HG03066 (cell line): ENCODE data around the gene MAPKAPK2.
A peak's percentile ranks its signal among the peaks of the same experiment; 100 is the strongest.

Source experiments
- ATAC-seq: cut with Tn5 transposase; IDR thresholded peaks from one replicate; pipeline ENCODE4 v1.9.1; 2021; ENCODE audit warnings: low read depth; ENCODE audit not compliant: unreplicated experiment

MAPKAPK2 gene

DNA sequence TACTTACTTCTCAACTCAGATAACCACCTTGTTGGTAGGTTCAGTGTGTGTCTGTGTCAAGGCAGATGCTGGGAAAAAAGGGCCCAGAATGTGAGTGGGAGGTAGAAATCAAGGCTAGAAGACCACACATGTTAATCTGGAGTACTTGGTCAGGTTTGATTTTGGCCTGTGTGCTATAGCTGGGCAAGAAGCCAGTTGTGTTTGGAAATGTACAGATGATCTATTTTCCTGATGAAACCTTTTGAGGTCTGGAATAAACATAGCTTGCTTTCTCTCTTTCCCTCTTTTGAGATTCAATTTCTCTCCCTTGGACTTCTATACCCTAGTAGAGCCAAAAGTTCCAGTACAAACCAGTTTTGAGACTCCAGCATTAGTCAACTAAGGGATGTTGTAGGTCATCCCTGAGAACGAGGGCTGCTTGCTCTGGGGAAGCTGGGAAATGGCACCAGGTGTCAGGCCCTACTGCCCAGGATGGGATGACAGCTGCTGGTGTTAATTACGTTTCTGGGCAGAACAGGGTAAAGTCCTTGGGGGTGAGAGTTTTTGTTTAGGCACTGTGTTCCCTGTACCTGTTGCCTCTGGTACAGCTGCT, 15.8 kb downstream of the MAPKAPK2 start:
- no peak for ATAC-seq

GRCh38 chr1:206702260-206702659, 17.6 kb downstream of the MAPKAPK2 start:
- ATAC-seq, result no peak

- no peak for ATAC-seq
Measured at GRCh38 chr1:206702803-206703202, 18.1 kb downstream of the MAPKAPK2 start.

GRCh38 chr1:206703661-206704060, 19.0 kb downstream of the MAPKAPK2 start:
- no peak for ATAC-seq

GRCh38 chr1:206704226-206704625, 19.5 kb downstream of the MAPKAPK2 start:
- no peak for ATAC-seq

DNA sequence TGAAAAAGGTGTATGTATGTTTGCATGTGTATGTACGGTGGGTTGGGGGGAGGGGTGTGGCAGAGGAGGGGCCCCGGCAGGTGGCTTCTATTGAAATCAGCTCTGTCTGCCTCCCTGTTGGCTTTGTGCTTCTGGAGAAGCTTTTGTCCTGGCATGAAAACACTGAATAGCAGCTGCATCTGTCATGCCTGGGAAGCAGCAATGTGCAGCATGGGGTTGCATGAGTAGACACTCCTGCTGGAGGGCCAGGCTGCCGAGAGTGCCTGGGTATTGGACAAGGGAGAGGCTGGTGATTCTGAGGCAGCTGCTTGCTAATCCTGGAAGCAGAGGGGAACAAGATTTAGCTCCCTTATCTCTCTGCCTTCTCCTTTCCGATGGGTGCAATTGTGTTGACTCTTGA, 20.5 kb downstream of the MAPKAPK2 start:
- no peak for ATAC-seq

DNA sequence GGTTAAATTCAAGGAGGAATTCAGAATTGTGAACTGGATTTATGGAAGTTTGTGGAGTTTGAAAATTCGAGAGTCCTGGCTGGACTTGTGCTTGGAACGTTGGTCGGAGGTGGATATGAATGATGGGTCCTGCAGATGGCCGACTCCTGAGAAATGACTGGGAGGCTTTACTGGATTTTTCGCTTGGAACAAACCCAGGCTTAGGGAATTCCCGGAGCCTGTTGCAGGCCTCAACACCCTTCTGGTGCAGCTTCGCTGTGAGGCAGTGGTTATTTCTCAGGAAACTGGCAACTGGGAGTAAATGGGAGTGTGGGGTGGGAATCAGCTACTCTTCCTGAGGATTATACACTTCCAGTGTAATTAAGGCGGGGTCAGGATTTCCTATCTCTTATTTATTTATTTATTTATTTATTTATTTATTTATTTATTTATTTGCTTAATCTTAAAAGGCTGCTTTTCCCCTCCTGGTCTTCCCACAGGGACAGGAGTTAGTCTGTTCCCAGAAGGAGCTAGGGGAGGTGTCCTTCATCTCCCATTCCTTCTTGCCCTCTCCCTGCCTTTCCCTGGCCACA, 21.1 kb downstream of the MAPKAPK2 start:
- ATAC-seq, result no peak

DNA sequence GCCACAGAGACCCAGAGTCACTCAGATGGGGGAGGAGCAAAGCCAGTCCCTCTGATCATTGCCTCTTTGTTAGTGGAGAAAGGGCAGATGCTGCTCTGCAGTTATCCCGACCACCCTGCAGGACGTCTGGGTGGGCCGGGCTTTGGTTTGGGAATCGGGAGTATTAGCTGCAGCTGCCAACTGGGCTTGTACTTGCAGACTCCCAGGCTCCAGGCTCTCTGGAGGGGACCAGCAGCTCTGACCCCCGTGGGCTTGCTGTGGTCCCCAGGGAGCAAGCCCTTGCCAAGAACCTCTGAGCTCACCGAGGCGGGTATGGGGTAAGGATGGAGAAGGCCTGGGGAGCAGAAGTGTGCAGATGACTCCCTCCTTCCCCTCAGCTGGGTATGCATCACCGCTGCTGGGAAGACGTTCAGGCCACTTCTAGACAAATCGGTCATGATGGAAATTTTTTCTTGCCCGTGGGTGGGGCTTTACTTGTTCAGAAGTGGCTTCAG, 21.6 kb downstream of the MAPKAPK2 start:
- ATAC-seq, result no peak

- no peak for ATAC-seq
Measured at GRCh38 chr1:206706806-206707366, 22.2 kb downstream of the MAPKAPK2 start.

- peak; percentile 56 for ATAC-seq
Measured at GRCh38 chr1:206708058-206708457, 23.4 kb downstream of the MAPKAPK2 start.

GRCh38 chr1:206708882-206709281, 24.2 kb downstream of the MAPKAPK2 start:
- no peak for ATAC-seq

DNA sequence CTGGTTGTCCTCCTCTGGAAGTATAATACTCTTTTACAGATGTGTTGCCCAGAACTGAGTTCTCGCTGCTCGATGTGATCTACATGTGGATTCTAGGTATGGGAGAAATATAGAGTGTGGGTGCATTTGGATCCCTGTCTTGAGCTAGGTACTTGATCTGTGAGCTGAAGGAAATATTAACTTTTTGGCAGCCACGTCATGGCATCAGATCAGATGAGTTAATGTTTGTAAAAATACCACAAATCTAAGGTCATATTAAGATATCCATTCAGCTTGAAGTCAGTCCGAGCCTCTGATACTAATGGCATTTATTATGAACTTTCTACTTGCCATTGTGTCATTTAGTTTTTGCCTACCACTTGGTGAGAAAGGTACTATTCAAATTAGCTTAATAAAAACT, 24.6 kb downstream of the MAPKAPK2 start:
- ATAC-seq, result no peak

DNA sequence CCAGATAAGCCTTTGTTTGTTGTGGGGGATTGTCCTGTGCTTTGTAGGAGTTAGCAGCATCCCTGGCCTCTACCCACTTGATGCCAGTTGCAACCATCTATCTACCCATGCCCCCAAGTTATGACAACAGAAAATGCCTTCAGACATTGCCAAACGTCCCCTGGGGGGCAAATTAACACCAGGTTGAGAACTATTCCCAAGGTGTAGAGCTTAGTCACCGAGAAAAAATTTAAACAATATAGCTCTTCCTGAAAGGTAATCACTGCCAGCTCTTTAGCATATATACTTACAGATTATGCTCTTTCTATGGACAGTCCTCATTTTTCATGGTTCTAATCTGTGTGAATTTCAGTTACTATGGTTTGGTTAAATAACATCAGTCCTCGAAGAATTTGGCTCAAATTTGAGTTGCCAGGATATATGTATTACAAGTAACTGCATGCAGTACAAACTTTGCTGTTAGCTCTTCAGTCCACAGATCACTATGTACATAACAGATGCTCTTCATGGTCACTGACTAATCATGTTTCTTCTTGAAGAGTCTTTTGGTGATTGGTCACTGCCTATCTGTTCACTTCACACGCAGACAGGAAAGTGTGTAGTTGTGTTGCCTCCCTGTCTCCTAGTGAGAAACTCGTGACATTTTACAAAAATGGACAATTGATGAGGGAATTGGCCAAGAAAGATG, 25.2 kb downstream of the MAPKAPK2 start:
- no peak for ATAC-seq

DNA sequence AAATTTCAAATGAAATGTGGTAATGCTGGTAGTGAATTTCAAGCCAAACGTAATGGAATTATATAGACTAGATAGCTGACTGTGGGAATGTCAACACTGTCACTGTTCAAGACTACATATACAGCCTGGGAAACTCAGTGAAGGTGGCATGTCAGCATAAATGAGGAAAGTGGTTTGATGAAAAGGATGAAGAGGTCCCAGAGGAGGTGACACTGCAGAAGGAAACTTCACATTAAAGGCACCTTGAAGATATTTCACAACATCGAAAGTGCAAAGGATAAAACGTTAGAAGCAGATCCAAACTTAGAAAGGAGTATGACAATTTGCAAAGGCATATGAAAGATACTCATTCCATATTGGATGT, 25.7 kb downstream of the MAPKAPK2 start:
- no peak for ATAC-seq

DNA sequence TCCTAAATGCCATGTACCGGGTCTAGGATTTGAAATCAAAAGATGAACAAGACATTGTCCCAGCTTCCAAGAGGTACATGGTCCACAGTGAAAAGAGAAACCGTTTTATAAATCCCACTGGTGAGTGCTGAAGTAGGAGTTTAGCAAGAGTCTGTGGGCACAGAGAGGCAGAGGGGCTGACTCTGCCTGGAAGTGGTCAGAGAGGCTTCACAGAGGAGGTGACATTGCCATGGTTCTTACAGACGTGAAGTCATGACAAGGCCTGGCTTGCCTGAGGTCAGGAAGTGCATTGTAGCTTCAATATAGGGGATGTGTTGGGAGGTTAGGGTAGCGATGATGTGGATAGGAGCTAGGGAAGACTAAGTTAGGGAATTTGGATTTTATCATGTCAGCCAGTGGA, 28.4 kb downstream of the MAPKAPK2 start:
- no peak for ATAC-seq

- no peak for ATAC-seq
Measured at GRCh38 chr1:206713910-206714312, 29.2 kb downstream of the MAPKAPK2 start.

GRCh38 chr1:206714331-206715058, 29.8 kb downstream of the MAPKAPK2 start:
- ATAC-seq, result no peak

GRCh38 chr1:206715120-206715519, 30.4 kb downstream of the MAPKAPK2 start:
- no peak for ATAC-seq

- no peak for ATAC-seq
Measured at GRCh38 chr1:206715552-206716158, 30.9 kb downstream of the MAPKAPK2 start.

DNA sequence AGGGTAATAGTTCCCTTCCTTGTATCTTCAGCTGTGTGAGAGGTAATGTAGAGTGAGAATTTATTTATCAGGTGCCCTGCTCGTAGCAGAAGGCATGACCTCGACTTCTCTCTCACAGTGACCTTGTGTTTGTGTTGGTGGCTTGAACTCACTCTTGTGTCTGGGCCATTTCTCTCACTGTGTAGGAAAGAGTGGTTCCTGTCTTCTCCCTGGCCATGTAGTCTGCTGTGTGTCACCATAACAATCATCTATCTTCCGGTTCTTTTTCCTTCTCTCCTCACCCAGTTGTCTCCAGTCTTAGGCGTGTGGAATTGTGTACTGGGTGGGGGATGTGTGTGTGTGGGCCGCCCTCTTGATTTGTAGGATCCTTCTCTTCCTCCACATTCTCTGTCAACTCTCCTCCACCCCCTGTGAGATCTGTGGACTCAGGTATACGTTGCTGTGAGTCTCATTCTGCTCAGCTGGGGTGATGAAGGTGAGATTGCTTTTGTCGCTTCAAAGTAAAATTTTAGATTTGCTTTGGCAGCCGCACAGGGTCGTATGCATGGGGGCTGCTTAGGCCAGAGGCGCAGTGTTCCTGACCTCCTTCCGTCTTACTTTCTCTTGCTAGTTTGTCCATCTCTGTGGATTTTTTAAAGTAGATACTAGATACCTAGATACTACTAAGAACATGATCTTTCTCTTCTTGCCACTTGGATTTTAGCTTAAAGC, 31.6 kb downstream of the MAPKAPK2 start:
- no peak for ATAC-seq
